HepG2 (cell line): ENCODE results near the gene ANKRD29. TPM values are rescaled to one million over a fixed set of nuclear protein-coding genes. Genes with fewer than 3 reads are reported as not detected.

Experiments
- BCL3 ChIP-seq: sonication (generic); formaldehyde crosslinking; IDR thresholded peaks from 2 replicates; pipeline ENCODE4 v1.5.1; 2020; ENCODE audit warnings: mild to moderate bottlenecking, missing genetic modification reagents, moderate library complexity
- DRAP1 ChIP-seq: IDR thresholded peaks from 2 replicates; pipeline ENCODE4 v1.6.1; 2016; ENCODE audit warnings: missing genetic modification reagents, missing compliant biosample characterization
- HES4 ChIP-seq: sonication (generic); formaldehyde crosslinking; IDR thresholded peaks from 2 replicates; pipeline ENCODE4 v1.9.0; 2021; ENCODE audit warnings: mild to moderate bottlenecking, missing genetic modification reagents, borderline replicate concordance
- IRF1 ChIP-seq: sonication (generic); formaldehyde crosslinking; IDR thresholded peaks from 2 replicates; pipeline ENCODE4 v1.4.0; 2020; ENCODE audit warnings: low read depth, mild to moderate bottlenecking, missing genetic modification reagents
- PAWR ChIP-seq: sonication (generic); formaldehyde crosslinking; IDR thresholded peaks from 2 replicates; pipeline ENCODE4 v1.4.0; 2020; ENCODE audit warnings: missing genetic modification reagents, mild to moderate bottlenecking, borderline replicate concordance
- PHB2 ChIP-seq: fragments of 450-650 bp; IDR thresholded peaks from 2 replicates; pipeline ENCODE4 v1.6.1; 2018; ENCODE audit not compliant: partially characterized antibody
- REPIN1 ChIP-seq: sonication (generic); formaldehyde crosslinking; IDR thresholded peaks from 2 replicates; pipeline ENCODE4 v1.8.0; 2022; ENCODE audit warnings: missing genetic modification reagents, low read depth, mild to moderate bottlenecking, borderline replicate concordance
- RFX5 ChIP-seq: IDR thresholded peaks from 2 replicates; pipeline ENCODE4 v1.6.1; 2011; ENCODE audit warnings: low read depth, low read length, improper control_type of control experiment
- TCF12 ChIP-seq, 2 experiments: fragments of 450-650 bp in 1 of 2; sonication (generic) in 1 of 2; formaldehyde crosslinking in 1 of 2; IDR thresholded peaks; 2 replicates each; pipeline versions ENCODE4 v1.6.1 to v1.8.0; 2017 to 2022; ENCODE audit warnings: antibody characterized with exemption in 1 of 2, mild to moderate bottlenecking in 1 of 2, missing genetic modification reagents in 1 of 2, moderate library complexity in 1 of 2
- ZFY ChIP-seq: sonication (generic); formaldehyde crosslinking; IDR thresholded peaks from 2 replicates; pipeline ENCODE4 v1.4.0; 2020; ENCODE audit warnings: missing genetic modification reagents
- ZNF282 ChIP-seq: fragments of 450-650 bp; IDR thresholded peaks from 2 replicates; pipeline ENCODE4 v1.6.1; 2018; ENCODE audit not compliant: partially characterized antibody
- ZNF776 ChIP-seq: sonication (generic); formaldehyde crosslinking; IDR thresholded peaks from 2 replicates; pipeline ENCODE4 v1.4.0; 2020; ENCODE audit warnings: mild to moderate bottlenecking, missing genetic modification reagents
- polyA plus RNA-seq, 8 experiments: library from polyadenylated mRNA; depleted of rRNA in 3 of 8; stranded (reverse) in 7 of 8; unstranded in 1 of 8; fragments of >200 nt; fragmentation: Illumina TruSeq in 4 of 8; extraction: Trizol in 4 of 8; gene quantifications; 2 replicates each; pipeline versions ENCODE4 v1.2.1 to v1.2.3, GENCODE V29; 2011 to 2016; ENCODE audit warnings: low read depth in 4 of 8, missing spikeins in 1 of 8, mixed read lengths in 1 of 8; ENCODE audit not compliant: insufficient read depth in 1 of 8
- total RNA-seq, 5 experiments: library from RNA; depleted of rRNA; stranded (reverse); fragments of >200 nt; fragmentation: Illumina TruSeq; extraction: Trizol; gene quantifications; 2 replicates each; pipeline ENCODE4 v1.2.3, GENCODE V29; 2016; ENCODE audit warnings: low read depth in 1 of 5
- TF ChIP-seq, protein P1 (sequence below): sonication (generic); formaldehyde crosslinking; IDR thresholded peaks from 2 replicates; pipeline ENCODE4 v1.4.0; 2020; ENCODE audit warnings: missing genetic modification reagents
- TF ChIP-seq, protein P2 (sequence below): sonication (generic); formaldehyde crosslinking; IDR thresholded peaks from 2 replicates; pipeline ENCODE4 v1.5.0; 2020; ENCODE audit warnings: mild to moderate bottlenecking, missing genetic modification reagents, borderline replicate concordance

ANKRD29 gene
- total and polyA plus RNA-seq, 2 of the 13 experiments (the other 11 are each of a cell fraction or from before 2014, with no cell fraction given): not detected

DNA sequence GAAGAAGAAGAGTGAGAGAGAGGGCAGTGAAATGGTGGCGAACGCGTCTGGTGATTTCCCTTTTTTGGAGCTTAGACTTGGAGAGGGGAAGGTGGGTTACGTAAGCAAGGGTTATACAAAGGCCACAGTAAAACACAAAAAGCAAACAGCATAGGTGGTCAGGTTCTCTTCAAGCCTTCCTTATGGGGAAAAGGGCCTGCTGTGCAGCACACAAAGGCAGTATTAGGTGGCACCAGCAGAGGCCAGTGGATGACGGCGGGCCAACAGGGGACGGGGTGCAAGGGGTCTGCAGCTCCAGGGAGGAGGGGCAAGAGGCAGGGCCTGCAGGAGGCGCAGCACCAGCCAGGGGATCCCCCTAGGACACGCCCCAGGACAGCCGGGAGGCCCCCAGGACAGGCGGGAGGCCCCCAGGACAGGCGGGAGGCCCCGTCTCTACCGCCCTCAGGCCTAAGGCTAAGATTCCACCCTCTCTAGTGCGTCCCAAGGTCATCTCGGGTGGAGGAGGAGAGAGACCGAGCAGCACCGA is 43.8 kb downstream of the ANKRD29 start (continued):
- TF ChIP-seq, protein P1, sequence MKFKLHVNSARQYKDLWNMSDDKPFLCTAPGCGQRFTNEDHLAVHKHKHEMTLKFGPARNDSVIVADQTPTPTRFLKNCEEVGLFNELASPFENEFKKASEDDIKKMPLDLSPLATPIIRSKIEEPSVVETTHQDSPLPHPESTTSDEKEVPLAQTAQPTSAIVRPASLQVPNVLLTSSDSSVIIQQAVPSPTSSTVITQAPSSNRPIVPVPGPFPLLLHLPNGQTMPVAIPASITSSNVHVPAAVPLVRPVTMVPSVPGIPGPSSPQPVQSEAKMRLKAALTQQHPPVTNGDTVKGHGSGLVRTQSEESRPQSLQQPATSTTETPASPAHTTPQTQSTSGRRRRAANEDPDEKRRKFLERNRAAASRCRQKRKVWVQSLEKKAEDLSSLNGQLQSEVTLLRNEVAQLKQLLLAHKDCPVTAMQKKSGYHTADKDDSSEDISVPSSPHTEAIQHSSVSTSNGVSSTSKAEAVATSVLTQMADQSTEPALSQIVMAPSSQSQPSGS (CRISPR knock-in tag): no peak
- TF ChIP-seq PHB2 (no peak), HES4 (CRISPR knock-in tag) (no peak), BCL3 (CRISPR knock-in tag) (no peak), PAWR (CRISPR knock-in tag) (no peak), ZFY (no peak), ZNF282 (no peak), REPIN1 (no peak), DRAP1 (CRISPR knock-in tag) (no peak), TCF12 (IDR thresholded peaks at IDR 0.05) (no peak), TCF12 (CRISPR knock-in tag; IDR thresholded peaks at IDR 0.05) (no peak), RFX5 (no peak), IRF1 (CRISPR knock-in tag) (no peak), ZNF776 (CRISPR knock-in tag) (no peak)
- TF ChIP-seq, protein P2, sequence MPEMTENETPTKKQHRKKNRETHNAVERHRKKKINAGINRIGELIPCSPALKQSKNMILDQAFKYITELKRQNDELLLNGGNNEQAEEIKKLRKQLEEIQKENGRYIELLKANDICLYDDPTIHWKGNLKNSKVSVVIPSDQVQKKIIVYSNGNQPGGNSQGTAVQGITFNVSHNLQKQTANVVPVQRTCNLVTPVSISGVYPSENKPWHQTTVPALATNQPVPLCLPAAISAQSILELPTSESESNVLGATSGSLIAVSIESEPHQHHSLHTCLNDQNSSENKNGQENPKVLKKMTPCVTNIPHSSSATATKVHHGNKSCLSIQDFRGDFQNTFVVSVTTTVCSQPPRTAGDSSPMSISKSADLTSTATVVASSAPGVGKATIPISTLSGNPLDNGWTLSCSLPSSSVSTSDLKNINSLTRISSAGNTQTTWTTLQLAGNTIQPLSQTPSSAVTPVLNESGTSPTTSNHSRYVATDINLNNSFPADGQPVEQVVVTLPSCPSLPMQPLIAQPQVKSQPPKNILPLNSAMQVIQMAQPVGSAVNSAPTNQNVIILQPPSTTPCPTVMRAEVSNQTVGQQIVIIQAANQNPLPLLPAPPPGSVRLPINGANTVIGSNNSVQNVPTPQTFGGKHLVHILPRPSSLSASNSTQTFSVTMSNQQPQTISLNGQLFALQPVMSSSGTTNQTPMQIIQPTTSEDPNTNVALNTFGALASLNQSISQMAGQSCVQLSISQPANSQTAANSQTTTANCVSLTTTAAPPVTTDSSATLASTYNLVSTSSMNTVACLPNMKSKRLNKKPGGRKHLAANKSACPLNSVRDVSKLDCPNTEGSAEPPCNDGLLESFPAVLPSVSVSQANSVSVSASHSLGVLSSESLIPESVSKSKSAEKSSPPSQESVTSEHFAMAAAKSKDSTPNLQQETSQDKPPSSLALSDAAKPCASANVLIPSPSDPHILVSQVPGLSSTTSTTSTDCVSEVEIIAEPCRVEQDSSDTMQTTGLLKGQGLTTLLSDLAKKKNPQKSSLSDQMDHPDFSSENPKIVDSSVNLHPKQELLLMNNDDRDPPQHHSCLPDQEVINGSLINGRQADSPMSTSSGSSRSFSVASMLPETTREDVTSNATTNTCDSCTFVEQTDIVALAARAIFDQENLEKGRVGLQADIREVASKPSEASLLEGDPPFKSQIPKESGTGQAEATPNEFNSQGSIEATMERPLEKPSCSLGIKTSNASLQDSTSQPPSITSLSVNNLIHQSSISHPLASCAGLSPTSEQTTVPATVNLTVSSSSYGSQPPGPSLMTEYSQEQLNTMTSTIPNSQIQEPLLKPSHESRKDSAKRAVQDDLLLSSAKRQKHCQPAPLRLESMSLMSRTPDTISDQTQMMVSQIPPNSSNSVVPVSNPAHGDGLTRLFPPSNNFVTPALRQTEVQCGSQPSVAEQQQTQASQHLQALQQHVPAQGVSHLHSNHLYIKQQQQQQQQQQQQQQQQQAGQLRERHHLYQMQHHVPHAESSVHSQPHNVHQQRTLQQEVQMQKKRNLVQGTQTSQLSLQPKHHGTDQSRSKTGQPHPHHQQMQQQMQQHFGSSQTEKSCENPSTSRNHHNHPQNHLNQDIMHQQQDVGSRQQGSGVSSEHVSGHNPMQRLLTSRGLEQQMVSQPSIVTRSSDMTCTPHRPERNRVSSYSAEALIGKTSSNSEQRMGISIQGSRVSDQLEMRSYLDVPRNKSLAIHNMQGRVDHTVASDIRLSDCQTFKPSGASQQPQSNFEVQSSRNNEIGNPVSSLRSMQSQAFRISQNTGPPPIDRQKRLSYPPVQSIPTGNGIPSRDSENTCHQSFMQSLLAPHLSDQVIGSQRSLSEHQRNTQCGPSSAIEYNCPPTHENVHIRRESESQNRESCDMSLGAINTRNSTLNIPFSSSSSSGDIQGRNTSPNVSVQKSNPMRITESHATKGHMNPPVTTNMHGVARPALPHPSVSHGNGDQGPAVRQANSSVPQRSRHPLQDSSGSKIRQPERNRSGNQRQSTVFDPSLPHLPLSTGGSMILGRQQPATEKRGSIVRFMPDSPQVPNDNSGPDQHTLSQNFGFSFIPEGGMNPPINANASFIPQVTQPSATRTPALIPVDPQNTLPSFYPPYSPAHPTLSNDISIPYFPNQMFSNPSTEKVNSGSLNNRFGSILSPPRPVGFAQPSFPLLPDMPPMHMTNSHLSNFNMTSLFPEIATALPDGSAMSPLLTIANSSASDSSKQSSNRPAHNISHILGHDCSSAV: no peak
